Activated CD4-positive, alpha-beta memory T cell treated with anti-CD3 and anti-CD28 coated beads for 36 hours (primary cell): ENCODE data around the gene RALBP1. TPM values are rescaled to one million over a fixed set of nuclear protein-coding genes. Genes with fewer than 3 reads are reported as not detected.

Experiments used
- CTCF ChIA-PET: fragments of 350-600 bp; sonication (Branson Sonifier 250); formaldehyde crosslinking; loops from one replicate; lab custom pipeline; 2021; ENCODE audit warnings: antibody characterized with exemption, inconsistent platforms; lab: Charles Lee
- POLR2A ChIA-PET: fragments of 350-600 bp; sonication (Branson Sonifier 250); formaldehyde crosslinking; loops from one replicate; lab custom pipeline; 2021; ENCODE audit warnings: antibody characterized with exemption; lab: Charles Lee
- DNase-seq: peaks from one replicate; pipeline ENCODE4 v3.0.0-alpha.2; 2020
- H3K27ac Mint-ChIP-seq: one replicate; pipeline ENCODE4 v1.8.0; 2021; ENCODE audit warnings: mixed read lengths
- H3K27me3 Mint-ChIP-seq: one replicate; pipeline ENCODE4 v1.8.0; 2021; ENCODE audit warnings: mixed read lengths
- H3K36me3 Mint-ChIP-seq: one replicate; pipeline ENCODE4 v1.8.0; 2021; ENCODE audit warnings: mixed read lengths
- H3K4me1 Mint-ChIP-seq: one replicate; pipeline ENCODE4 v1.8.0; 2021; ENCODE audit warnings: low read depth, mixed read lengths
- H3K4me3 Mint-ChIP-seq: one replicate; pipeline ENCODE4 v1.8.0; 2021; ENCODE audit warnings: mild to moderate bottlenecking, mixed read lengths
- H3K9me3 Mint-ChIP-seq: one replicate; pipeline ENCODE4 v1.8.0; 2021; ENCODE audit warnings: mixed read lengths
- intact Hi-C: fragments of 100-400 bp; cut with micrococcal nuclease; formaldehyde crosslinking; loops from one replicate; pipeline ENCODE4 v1.15.1; 2023
- total RNA-seq, 2 experiments: library from RNA; stranded (reverse); gene quantifications; one replicate each; pipeline ENCODE4 v1.2.3, GENCODE V29; 2021

Gene RALBP1
- total RNA-seq, 2 experiments from 2014 or later: 53.1 to 54.7 TPM

GRCh38 chr18:9586814-9587213 is 111.5 kb downstream of the RALBP1 start:
- DNase-seq: no peak
- H3K9me3 Mint-ChIP-seq: no peaks in the 10 kb centered on the region
- intact Hi-C loops: no loop called here
- H3K27ac Mint-ChIP-seq: no peak overlapping the region
- no peaks in the 10 kb centered on the region for H3K27me3 Mint-ChIP-seq
- H3K4me3 Mint-ChIP-seq: no peak overlapping the region
- CTCF ChIA-PET: no interaction called here
- no peaks in the 10 kb centered on the region for H3K4me1 Mint-ChIP-seq
- POLR2A ChIA-PET: no interaction called here
- H3K36me3 Mint-ChIP-seq: peaks cover 50% of the 10 kb centered on the region

Other genes starting within 250 kb of the RALBP1 start
- 10 to 100 TPM; 11.0 to 12.2 TPM for gene TWSG1, start 140.7 kb upstream of the RALBP1 start, total RNA-seq
- 10 to 100 TPM; 39.3 to 44.5 TPM for gene PPP4R1, start 139.0 kb downstream of the RALBP1 start, total RNA-seq
- gene RAB31, start 232.8 kb downstream of the RALBP1 start, total RNA-seq: under 1 TPM; 0.58 to 0.71 TPM